ENCODE data around the gene ADGRL3.
A peak's percentile ranks its signal among the peaks of the same experiment; 100 is the strongest.
"Not testable (repeated sequence)": the region's sequence is repeated elsewhere in the genome, so short reads cannot be mapped to it uniquely, and the experiment has no call there.

The ADGRL3 gene

GRCh38 chr4:61663310-61663709 lies 463.2 kb downstream of the ADGRL3 start:
- DNase-seq = no peak

GRCh38 chr4:61665649-61666048 lies 465.5 kb downstream of the ADGRL3 start:
- DNase-seq = no peak

- DNase-seq = no peak
Measured at GRCh38 chr4:61666244-61666643, 466.1 kb downstream of the ADGRL3 start.

DNA sequence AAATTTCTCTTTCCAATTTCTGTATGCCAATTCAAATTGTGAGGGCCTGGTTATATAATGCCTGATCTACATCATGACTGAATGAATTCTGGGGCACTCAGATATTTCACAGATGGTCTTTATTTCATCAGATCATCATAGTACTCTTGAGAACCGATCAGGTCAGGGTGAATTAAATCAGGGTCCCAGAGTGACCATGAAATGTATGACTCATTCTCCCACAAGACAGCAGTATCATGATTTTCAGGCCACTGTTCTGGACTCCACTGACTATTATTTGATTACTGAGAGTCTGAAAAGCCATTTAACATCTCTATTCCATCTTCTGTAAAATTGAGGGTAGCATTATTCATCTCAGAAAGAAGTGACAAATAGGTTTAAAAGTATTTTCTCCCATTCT lies 471.5 kb downstream of the ADGRL3 start:
- DNase-seq = no peak

DNA sequence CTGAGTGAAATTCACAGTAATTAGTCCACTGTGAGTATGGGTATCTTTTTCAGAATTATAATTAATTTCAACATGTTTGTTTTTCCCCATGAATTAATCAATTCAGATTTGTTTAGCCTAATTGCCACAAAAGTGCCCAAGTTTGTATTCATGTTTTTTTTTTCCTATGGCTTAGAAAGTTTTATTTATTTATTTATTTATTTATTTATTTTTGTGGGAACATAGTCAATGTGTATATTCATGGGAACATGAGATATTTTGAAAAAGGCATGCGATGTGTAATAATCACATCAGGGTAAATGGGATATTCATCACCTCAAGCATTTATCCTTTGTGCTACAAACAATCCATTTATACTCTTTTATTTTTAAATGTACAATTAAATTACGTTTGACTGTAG lies 475.3 kb downstream of the ADGRL3 start:
- DNase-seq = no peak

DNA sequence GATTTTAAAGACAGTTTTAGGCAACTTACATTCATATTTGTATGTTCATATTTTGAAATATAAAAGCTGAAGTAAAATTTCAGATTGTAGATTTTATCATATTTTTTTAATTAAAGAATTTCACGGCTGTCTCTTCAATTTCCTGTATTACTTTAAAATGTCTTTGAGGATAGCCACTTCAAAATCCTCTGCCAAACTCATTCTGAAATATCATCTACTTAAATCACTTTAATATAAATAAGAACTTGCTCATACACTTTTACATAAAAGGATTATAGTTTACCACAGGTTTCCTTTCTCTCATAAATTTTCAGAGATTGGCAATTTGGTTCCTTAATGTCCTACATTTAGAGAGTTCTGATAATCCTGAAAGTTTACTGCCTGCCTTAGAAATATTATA lies 478.2 kb downstream of the ADGRL3 start:
- no peak for DNase-seq

GRCh38 chr4:61693520-61693919 lies 493.4 kb downstream of the ADGRL3 start:
- no peak for DNase-seq

GRCh38 chr4:61714387-61714911 lies 514.3 kb downstream of the ADGRL3 start:
- DNase-seq = no peak

DNA sequence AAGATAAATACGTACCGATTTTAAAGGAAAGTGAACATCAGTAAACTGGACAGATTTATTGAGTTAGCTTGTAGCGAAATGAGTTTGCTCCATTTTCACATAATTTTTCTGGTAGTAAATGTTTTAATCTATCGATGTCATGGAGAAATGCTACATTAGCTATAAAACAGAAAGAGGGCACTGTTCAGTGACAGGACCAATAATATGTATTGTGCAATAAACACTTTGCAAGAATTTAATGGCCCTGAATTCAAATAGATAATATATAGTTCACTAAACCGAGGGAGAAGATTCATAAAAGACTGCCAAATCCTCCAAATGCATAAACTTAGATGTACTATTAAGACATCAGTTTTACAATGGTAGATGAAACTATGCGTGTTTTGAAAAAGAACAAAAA lies 516.3 kb downstream of the ADGRL3 start:
- DNase-seq = no peak

GRCh38 chr4:61723492-61723891 lies 523.4 kb downstream of the ADGRL3 start:
- no peak for DNase-seq

GRCh38 chr4:61727286-61727685 lies 527.2 kb downstream of the ADGRL3 start:
- DNase-seq = no peak

DNA sequence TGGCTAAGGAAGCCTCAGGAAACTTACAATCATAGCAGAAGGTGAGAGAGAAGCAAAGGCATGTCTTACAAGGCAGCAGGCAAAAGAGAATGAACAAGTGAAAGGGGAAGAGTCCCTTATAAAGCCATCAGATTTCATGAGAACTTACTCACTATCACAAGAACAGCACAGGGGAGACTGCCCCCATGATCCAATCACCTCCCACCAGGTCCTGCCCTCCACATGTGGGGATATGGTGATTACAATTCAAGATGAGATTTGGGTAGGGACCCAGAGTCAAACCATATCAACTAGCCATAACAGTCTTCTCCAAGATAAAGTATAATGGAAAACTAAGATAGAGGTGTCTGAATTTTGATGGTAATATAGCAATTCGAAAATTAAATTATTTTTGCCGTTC lies 534.3 kb downstream of the ADGRL3 start:
- no peak for DNase-seq

DNA sequence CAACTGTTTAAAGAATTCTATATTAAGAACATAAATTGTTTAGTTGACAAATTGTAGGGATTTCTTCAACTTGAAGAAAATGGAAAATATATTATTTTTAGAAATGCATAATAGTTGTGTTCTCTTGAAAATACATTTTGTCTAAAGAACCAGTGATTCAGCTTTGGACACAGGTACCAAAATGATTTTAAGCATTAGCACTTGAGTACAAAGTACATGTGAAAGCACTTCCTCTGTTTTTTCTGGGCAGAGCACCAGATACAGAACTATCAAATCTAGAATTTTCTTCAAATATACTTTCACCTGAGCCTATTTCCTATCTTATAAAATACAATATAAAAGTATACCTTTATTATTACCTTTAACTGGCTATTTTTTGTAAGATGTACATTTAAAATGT lies 539.8 kb downstream of the ADGRL3 start:
- no peak for DNase-seq

GRCh38 chr4:61740886-61741285 lies 540.8 kb downstream of the ADGRL3 start:
- DNase-seq = no peak

GRCh38 chr4:61741327-61742096 lies 541.4 kb downstream of the ADGRL3 start:
- peak; percentile 55 for DNase-seq

DNA sequence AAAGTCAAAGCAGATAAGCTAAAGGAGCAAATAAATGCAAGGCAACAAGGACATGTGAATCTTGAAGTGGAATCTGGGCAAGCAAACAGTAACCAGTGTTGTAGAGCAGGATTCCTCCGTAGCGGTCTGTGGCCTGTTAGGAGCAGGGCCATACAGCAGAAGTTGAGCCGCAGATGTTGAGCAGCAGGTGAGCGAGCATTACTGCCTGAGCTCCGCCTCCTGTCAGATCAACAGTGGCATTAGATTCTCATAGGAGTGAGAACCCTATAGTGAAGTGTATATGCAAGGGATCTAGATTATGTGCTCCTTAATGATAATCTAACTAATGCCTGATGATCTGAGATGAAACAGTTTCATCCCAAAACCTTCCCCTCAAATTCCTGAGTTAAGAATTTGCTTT lies 550.7 kb downstream of the ADGRL3 start:
- no peak for DNase-seq

DNA sequence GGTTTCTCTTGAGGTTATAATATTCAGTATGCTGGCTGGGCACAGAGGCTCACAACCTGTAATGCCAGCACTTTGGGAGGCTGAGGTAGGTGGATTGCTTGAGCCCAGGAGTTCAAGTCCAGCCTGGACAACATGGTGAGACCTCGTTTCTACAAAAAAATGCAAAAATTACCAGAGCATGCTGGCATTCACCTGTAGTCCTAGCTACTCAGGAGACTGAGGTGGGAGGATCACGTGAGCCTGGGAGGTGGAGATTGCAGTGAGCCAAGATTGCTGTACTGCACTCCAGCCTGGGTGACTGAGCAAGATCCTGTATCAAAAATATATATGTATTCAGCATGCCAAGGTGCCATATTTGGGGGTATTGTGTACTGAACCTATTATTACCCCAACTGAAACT lies 552.5 kb downstream of the ADGRL3 start:
- no peak for DNase-seq

DNA sequence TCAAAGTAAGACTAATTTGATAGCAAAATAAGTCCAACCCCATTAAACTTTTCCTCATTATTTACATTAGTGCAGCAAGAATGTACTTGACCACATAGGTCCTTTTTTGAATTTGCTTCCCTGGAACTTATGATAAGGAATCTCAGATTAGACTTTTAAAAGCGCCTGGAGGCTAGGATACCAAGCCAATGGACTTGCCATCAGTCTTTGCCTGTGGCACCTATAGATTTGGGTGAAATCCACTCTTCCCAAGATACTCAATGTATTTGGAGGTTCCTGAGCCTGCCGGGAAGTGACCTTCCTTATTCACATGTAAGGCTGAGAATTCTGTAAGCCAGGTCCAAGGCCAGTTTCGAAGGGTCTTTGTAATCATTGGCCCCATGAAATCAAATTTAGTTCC lies 553.6 kb downstream of the ADGRL3 start:
- DNase-seq = no peak

DNA sequence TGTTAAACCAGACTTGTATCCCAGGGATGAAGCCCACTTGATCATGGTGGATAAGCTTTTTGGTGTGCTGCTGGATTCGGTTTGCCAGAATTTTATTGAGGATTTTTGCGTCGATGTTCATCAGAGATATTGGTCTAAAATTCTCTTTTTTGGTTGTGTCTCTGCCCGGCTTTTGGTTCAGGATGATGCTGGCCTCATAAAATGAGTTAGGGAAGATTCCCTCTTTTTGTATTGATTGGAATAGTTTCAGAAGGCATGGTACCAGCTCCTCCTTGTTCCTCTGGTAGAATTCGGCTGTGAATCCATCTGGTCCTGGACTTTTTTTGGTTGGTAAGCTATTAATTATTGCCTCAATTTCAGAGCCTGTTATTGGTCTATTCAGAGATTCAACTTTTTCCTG lies 556.8 kb downstream of the ADGRL3 start:
- DNase-seq = not testable (repeated sequence)

- not testable (repeated sequence) for DNase-seq
Measured at GRCh38 chr4:61757983-61758382, 557.9 kb downstream of the ADGRL3 start.

- DNase-seq = not testable (repeated sequence)
Measured at GRCh38 chr4:61758596-61758995, 558.5 kb downstream of the ADGRL3 start.

- not testable (repeated sequence) for DNase-seq
Measured at GRCh38 chr4:61759245-61759644, 559.1 kb downstream of the ADGRL3 start.

GRCh38 chr4:61759885-61760284 lies 559.8 kb downstream of the ADGRL3 start:
- not testable (repeated sequence) for DNase-seq

GRCh38 chr4:61760820-61761219 lies 560.7 kb downstream of the ADGRL3 start:
- no peak for DNase-seq

All from left hindlimb (tissue), 1 donor.